Stimulated activated CD8-positive, alpha-beta memory T cell treated with anti-CD3 and anti-CD28 coated beads, Interleukin-4, amount 100 ng/mL, for 4 hours (primary cell): Measurements from ENCODE around the gene SCYL2.
"Not testable (repeated sequence)": the region's sequence is repeated elsewhere in the genome, so short reads cannot be mapped to it uniquely, and the experiment has no call there.

Source experiments
- DNase-seq, 2 donors: peaks; one replicate each; pipeline ENCODE4 v3.0.0-alpha.2; 2020; ENCODE audit warnings: low read depth in 2 of 2, low spot score in 1 of 2

SCYL2 gene

GRCh38 chr12:100266835-100267602 lies at the start of gene SCYL2, which contains the start of gene DEPDC4:
Gene SCYL2, plus strand, starts transcription at chr12:100267177. Its CDS starts 15,794 bp downstream, at chr12:100282971.
Gene DEPDC4, minus strand, starts transcription at chr12:100267079. Its CDS starts 3 bp downstream, at chr12:100267076.
- peak; percentile 83 to 84 for DNase-seq

- DNase-seq, result no peak
Measured at GRCh38 chr12:100219328-100220109, 47.5 kb upstream of the SCYL2 start.

GRCh38 chr12:100221523-100221922 lies 45.5 kb upstream of the SCYL2 start:
- DNase-seq, result no peak

- not testable (repeated sequence) for DNase-seq
Measured at GRCh38 chr12:100222173-100222572, 44.8 kb upstream of the SCYL2 start.

GRCh38 chr12:100225491-100225890 lies 41.5 kb upstream of the SCYL2 start:
- DNase-seq, result no peak

- DNase-seq, result no peak
Measured at GRCh38 chr12:100229036-100229635, 37.8 kb upstream of the SCYL2 start.

- DNase-seq, result no peak
Measured at GRCh38 chr12:100229876-100230275, 37.1 kb upstream of the SCYL2 start.

- not testable (repeated sequence) for DNase-seq
Measured at GRCh38 chr12:100231873-100232272, 35.1 kb upstream of the SCYL2 start.

GRCh38 chr12:100234166-100234565 lies 32.8 kb upstream of the SCYL2 start:
- DNase-seq, result no peak

- DNase-seq, result no peak
Measured at GRCh38 chr12:100234591-100235304, 32.2 kb upstream of the SCYL2 start.

GRCh38 chr12:100238801-100239200 lies 28.2 kb upstream of the SCYL2 start:
- DNase-seq, result no peak

- DNase-seq, result no peak
Measured at GRCh38 chr12:100239589-100239988, 27.4 kb upstream of the SCYL2 start.

- DNase-seq, result no peak
Measured at GRCh38 chr12:100243137-100243536, 23.8 kb upstream of the SCYL2 start.

- no peak for DNase-seq
Measured at GRCh38 chr12:100247765-100248164, 19.2 kb upstream of the SCYL2 start.

GRCh38 chr12:100248886-100249285 lies 18.1 kb upstream of the SCYL2 start:
- DNase-seq, result no peak

GRCh38 chr12:100249941-100250340 lies 17.0 kb upstream of the SCYL2 start:
- DNase-seq, result no peak

GRCh38 chr12:100251917-100252316 lies 15.1 kb upstream of the SCYL2 start:
- no peak for DNase-seq

GRCh38 chr12:100253437-100253836 lies 13.5 kb upstream of the SCYL2 start:
- no peak for DNase-seq

GRCh38 chr12:100254876-100255275 lies 12.1 kb upstream of the SCYL2 start:
- DNase-seq, result no peak

- no peak for DNase-seq
Measured at GRCh38 chr12:100258127-100258526, 8.8 kb upstream of the SCYL2 start.

GRCh38 chr12:100263131-100263530 lies 3.8 kb upstream of the SCYL2 start:
- no peak for DNase-seq
